Amniotic stem cell (primary cell): ENCODE data around the gene LDB2.

Experiments
- DNase-seq: peaks from one replicate; lab custom pipeline; 2025; lab: John Stamatoyannopoulos, UW

Gene LDB2

DNA sequence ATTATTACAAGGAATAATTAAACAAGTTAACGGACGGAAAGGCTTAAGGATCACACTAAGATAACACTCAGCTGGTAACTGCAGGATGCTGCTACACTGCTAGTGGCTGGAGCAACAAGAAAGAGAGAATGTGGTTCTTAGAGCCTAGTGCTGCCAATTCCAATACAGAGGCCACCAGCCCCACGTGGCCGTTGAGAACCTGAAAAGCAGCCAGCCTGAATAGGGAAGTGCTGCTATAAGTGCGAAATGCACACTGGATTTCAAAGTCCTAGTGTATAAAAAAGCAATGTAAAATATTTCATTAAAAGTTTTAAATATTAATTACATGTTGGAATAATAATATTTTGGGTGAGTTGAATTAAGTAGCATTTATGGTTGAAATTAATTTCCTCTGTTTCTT, 414.9 kb downstream of the LDB2 start:
- DNase-seq: no peak

- DNase-seq: no peak
Observed at GRCh38 chr4:16480011-16480410, 418.4 kb downstream of the LDB2 start.

- DNase-seq: no peak
Observed at GRCh38 chr4:16472537-16472936, 425.9 kb downstream of the LDB2 start.

- no peak for DNase-seq
Observed at GRCh38 chr4:16467061-16467460, 431.4 kb downstream of the LDB2 start.

- no peak for DNase-seq
Observed at GRCh38 chr4:16466581-16466980, 431.9 kb downstream of the LDB2 start.

DNA sequence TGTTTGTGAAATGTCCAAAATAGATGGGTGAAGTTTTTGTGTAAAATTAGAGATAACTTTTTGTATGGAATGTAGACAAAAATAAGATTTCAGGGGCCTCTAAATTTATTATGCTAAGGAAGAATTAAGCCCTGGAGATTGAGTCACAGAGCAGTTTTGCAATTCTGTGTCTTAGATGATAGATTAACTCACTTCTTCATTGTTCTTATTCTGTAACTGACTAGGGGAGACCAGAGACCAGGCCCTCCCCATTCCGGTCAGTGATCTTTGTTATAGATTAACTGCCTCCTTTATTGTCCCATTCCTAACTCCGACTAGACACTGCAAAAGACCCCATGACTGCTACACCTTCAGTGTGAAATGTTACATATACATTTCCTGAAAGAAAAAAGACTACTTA, 433.8 kb downstream of the LDB2 start:
- DNase-seq: no peak

DNA sequence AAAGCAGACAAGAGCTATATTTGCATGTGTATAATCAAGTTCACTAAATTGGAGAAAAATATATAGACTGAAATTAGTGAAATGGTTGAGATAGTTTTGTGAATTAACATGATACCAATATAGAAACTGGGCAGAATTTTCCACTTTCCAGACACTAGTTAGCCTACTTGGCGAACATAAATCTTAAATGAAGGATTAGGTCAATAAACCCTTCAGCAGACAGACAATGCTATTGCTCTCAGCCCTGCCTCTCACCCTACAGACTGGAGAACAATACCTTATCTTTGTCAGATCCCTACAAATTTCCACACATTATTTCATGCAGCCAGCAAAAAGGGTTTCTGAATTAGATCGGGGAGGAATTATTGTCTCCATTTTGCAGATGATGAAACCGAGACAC, 435.8 kb downstream of the LDB2 start:
- DNase-seq: no peak

- DNase-seq: no peak
Observed at GRCh38 chr4:16461362-16461761, 437.1 kb downstream of the LDB2 start.

DNA sequence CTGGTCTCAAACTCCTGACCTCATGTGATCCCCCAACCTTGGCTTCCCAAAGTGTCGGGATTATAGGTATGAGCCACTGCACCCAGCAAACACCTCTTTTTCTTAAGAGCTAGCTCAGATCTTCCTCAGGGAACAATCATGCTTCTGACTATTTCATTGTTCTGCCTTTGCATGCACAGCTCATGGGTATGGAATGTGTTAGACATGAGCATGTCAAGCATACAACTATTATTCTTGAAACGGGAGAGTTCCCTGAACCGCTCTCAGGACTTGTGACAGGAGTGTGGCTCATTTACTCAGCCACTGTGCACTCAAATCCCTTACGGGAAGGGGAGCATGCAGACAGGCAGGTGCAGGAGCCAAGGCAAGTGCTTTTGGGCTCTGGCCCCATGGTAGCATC, 440.5 kb downstream of the LDB2 start:
- DNase-seq: no peak
